LNCAP (cell line): ENCODE results near the gene HEATR5A.

ENCODE experiments used
- TF ChIP-seq, protein P1 (sequence below): fragments of 450-650 bp; IDR thresholded peaks from 2 replicates; pipeline ENCODE4 v1.5.1; 2017; ENCODE audit warnings: mild to moderate bottlenecking

Gene HEATR5A

DNA sequence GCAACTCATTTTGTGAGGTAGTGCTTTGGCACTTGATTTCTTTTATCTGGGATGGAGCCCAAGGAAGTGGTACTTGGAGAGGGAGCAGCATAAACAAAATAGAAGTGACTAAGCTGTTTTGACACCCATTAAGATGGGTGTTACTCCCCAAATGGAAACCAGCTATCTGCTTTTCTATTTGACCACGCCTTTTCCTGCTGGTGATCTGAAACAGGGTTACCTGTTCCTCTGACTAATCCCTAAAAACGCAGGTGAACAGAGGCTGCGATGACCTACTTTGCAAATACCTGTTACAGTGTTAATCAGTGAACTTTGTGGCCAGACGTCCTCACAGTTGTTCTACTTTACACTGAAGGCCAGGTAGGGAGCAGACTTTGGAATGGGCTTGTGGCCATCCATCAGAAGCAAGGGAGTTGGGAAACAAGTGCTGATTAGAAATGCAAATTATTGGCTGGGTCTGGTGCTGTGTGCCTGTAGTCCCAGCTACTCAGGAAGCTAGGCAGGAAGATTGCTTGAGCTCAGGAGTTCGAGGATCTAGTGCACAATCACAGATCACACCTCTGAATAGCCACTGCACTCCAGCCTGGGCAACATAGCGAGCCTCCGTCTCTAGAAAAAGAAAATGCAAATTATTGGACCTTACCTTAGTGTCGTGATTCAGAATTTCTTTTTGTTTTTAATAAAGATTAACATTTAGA is 154.5 kb downstream of the HEATR5A start:
- TF ChIP-seq, protein P1, sequence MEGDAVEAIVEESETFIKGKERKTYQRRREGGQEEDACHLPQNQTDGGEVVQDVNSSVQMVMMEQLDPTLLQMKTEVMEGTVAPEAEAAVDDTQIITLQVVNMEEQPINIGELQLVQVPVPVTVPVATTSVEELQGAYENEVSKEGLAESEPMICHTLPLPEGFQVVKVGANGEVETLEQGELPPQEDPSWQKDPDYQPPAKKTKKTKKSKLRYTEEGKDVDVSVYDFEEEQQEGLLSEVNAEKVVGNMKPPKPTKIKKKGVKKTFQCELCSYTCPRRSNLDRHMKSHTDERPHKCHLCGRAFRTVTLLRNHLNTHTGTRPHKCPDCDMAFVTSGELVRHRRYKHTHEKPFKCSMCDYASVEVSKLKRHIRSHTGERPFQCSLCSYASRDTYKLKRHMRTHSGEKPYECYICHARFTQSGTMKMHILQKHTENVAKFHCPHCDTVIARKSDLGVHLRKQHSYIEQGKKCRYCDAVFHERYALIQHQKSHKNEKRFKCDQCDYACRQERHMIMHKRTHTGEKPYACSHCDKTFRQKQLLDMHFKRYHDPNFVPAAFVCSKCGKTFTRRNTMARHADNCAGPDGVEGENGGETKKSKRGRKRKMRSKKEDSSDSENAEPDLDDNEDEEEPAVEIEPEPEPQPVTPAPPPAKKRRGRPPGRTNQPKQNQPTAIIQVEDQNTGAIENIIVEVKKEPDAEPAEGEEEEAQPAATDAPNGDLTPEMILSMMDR = no peak

DNA sequence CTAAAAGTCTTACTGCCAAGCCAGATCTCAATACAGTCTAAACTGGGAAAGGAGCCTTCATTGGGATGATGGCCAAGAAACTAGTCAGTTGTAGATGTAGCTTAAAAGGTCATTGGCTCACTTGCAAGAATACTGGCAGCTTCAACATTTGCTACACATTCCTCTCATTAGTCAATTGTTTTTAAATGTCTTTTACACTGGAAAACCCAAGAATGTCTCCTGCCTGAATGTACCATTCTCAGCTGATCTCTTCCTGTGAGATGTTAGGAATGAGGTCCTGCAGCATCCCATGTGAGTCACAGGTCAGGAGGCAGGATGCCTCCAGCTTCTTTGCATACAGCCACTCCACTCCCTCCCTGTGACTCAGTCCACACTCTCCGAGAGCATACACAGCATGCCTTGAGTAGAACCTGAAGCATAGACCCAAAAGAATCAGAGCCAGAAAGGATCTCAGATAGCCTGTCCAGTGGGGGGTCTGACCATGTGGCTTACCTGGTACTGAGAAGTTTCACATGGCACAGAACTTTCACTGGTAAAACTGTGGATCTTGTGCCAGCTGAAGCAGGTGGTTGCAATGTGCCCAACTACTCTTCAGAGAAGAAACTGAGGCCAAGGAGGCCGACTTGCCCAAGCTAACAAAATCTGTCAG is 156.7 kb downstream of the HEATR5A start:
- TF ChIP-seq, protein P1 = no peak

DNA sequence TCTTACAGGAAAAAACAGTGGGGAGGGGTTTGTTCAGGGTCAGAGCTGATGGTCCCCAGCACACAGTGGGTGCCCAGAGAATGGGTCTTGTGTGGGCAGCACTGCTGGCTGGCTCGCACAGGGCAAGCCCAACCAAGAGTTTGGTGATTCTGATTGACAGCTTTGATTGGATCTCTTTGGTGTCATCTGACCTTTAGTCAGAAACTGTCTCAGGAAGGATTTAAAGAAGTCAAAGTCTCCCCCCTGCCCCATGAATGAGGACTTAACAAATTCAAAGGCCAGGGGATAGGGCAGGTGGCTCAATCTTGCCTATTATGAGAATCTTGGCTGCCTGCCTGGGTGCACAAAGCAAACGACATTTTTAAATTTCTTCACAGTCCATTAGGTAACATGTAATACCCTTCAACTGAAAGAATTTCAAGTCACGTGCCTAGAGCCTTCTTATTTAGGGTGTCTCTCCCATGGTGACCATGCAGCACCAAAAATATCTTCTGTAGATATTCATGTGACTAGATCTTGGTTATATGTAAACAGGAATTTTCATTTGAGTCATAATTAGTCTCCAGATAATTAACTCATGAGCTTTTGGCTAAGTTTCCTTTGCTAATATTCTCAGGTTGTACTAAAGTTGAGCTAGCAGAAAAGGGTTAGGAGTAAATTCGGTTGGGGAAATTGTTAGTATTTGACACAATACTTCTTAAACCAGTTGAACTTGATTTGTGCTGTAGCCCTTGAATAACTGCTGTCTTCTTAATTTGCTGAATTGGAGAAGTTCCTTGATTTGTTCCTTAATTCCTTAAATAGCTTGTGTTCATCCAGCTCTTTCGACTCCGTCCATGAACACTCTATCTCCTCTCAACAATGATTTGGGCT is 158.3 kb downstream of the HEATR5A start:
- TF ChIP-seq, protein P1 = no peak

DNA sequence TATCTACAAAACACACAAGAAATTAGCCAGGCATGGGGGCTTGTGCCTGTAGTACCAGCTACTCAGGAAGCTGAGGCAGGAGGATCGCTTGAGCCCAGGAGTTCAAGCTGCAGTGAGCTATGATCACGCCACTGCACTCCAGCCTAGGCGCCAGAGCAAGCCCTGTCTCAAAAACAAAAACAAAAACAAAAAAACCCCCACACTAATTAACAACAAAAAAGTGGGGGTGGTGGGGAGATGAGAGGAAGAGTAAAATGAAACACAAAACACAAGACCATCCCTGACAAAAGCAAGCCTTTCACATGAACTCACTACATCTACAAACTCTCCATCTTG is 158.9 kb downstream of the HEATR5A start:
- TF ChIP-seq, protein P1 = no peak

DNA sequence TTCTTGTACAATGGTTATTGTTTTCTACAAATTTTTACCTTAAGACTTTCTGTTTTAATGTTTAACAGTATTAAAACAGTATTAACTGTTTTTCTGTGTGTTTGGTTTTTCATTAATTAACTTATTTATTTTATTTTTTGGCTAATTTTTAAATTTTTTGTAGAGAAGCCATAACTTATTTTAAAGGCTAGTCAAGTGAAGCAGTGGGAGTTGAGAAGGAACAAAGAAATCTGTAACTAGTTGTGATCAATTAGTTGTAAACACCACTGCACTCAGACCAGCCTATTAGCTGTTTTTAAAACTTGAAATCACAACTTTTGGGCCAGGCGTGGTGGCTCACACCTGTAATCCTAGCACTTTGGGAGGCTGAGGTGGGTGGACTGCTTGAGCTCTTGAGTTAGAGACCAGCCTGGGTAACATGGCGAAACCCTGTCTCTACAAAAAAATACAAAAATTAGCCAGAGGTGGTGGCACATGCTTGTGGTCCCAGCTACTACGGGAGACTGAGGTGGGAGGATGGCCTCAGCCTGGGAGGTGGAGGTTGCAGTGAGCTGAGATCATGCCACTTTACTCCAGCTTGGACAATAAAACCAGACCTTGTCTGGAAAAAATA is 161.8 kb downstream of the HEATR5A start:
- TF ChIP-seq, protein P1 = no peak

DNA sequence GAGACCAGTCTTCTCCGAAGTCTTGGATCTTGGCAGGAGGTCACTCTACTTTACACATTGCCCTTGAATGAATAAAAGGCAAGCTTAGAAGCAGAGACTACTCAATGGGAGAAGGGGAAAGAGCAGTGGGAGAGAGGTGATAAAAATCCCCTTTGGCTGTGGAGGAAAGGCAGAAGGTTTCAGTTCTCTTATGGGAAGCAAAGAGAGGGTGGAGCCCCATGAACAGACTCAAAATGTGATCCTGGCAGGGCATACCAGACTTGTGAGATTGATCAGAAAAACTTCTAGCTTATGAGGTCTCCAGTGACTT is 163.2 kb downstream of the HEATR5A start:
- TF ChIP-seq, protein P1 = no peak

DNA sequence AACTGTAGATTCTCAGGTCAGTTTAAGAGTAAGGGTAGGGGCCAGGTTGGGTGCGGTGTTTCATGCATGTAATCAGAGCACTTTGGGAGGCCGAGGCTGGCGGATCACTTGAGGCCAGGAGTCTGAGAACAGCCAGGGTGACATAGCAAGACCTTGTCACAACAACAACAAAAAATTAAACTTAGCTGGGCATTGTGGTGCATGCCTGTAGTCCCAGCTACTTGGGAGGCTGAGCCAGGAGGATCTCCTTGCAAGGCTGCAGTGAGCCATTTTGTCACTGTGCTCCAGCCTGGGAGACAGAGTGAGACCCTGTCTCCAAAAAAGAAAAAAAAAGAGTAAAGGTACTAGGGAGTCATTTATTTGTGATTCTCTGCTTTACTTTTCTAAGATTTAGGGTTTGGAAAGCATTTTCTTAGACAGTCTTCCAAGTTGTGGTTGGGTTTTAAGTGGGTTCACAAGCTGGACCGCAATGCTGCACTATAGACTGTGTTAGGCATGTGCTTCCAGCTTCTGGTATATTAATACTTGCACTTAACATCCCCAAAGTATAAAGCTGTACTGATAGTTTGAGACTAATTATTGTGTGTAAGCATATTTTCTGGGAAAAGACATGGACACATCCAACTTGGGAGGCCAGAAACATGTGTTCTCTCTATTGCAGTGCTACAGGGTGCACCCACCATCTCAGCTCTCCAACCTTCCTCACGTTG is 163.7 kb downstream of the HEATR5A start:
- TF ChIP-seq, protein P1 = no peak
